GM19452 (cell line): ENCODE measurements around the gene GFAP.

Experiments
- ATAC-seq: cut with Tn5 transposase; IDR thresholded peaks from one replicate; pipeline ENCODE4 v1.9.1; 2021; ENCODE audit not compliant: unreplicated experiment

GFAP gene

GRCh38 chr17:44867841-44868240, 47.5 kb downstream of the GFAP start:
- ATAC-seq = no peak

GRCh38 chr17:44865931-44866330, 49.4 kb downstream of the GFAP start:
- no peak for ATAC-seq

- ATAC-seq = no peak
Measured at GRCh38 chr17:44865231-44865660, 50.1 kb downstream of the GFAP start.

DNA sequence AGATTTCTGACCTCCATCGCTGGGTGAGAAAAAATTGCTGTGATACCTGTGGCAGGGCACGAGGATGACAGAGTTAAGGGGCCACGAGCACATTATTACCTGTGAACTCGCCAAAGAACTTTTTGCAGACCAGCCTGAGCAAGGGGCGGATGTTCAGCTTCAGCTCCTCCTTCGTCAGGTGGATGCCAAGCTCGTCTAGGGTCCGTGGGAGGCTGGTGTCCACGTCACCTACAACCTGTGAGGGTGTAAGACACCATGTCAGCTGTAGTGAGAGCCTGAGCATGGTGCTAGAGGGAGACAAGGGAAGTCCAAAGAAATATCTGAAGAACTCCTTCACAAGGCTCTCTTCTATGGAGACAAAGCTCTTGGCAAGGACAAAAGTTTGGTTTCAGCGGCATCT, 50.5 kb downstream of the GFAP start:
- ATAC-seq = no peak

DNA sequence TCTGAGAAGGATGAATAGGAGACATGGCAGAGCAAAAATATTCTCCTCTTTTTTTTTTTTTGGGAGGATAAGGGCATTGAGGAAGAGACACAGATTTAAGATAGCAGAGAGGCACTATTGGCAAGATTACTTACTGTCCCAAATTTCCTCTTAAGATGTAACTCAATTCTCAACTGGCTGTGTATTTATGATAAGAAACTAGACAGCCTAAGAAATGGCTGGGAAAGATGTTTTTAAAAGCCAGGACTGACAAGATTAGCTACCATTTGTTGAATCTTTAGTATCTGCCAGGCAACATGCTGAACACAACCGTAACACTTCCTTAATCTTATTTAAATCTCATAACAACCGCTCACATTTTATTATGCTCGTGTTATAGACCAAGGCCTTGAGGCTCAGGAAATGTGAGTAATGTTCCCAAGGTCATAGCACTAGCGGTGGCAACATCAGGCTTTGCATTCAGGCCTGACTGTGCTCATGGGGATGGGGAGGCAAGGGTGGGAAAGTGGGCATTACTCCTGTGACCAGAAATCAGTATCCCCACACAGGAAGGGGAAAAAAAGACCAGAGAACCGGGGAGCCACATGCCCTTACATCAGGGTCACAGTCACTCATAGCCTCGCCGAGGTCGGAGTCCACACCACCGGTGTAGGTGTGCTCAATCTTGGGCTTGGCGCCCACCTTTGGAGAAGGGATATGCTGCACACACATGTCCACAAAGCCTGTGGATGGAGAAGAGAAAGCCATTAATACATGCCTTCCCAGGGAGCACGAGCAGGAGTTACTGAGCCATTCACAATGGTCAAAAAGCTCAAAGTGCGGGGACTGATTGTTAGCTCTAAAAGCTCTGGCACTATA, 52.0 kb downstream of the GFAP start:
- no peak for ATAC-seq

GRCh38 chr17:44862278-44862914, 52.9 kb downstream of the GFAP start:
- ATAC-seq = no peak

GRCh38 chr17:44859701-44860100, 55.6 kb downstream of the GFAP start:
- ATAC-seq = no peak

DNA sequence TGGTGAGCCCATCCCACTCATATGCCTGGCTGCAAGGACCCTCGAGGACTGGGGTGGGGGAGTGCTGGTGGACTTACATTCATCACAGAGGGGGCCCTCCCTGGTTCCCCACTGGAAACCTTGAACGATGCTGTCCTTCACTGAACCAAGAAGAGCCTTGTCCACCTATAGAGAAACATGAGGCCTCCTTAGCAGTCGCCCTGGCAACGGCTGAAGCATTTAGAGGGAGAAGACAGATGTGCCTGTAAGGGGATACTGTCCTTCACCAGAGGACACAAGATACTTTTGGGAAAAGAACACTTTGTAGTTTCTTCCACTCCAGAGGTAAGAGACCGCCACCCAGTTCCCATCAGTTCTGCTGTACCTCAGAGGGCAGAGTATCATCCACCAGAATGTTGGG, 61.1 kb downstream of the GFAP start:
- no peak for ATAC-seq
